Epithelial cell of esophagus (primary cell): ENCODE results near the gene SYPL1.

Experiments used
- DNase-seq: peaks from one replicate; pipeline ENCODE4 v3.0.0; 2010; ENCODE audit warnings: low read depth
- H3K4me3 ChIP-seq: 2 replicates; pipeline ENCODE4 v1.5.1; 2011; ENCODE audit warnings: mild to moderate bottlenecking, low read length, control low read depth
- CTCF ChIP-seq: IDR thresholded peaks from 2 replicates; pipeline ENCODE4 v1.5.1; 2011; ENCODE audit warnings: low read depth, mild to moderate bottlenecking, low read length, control low read depth, inconsistent platforms; ENCODE audit not compliant: insufficient read depth; ENCODE audit errors: missing control alignments

The SYPL1 gene

DNA sequence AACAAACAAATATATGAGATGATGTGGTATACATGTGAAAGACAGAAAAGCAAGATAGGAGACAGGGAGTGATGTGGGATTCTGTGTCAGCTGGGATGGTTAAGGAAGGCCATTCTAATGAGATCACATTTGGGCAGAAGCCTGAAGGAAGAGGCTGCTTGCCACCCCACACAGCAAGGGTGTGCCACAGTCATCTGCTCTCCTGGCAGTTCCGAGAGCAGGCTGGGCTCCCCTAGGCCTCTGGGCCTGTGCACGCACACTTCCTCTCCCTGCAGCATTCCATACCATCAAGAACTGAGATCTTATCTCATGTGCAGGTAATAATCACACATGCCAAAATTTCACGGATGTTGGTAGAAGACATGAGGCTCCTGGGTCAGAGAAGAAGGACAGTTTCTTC is 43.1 kb downstream of the SYPL1 start:
- no peak for TF ChIP-seq CTCF
- DNase-seq: peak; percentile 79
- H3K4me3 ChIP-seq: no peak overlapping the region

DNA sequence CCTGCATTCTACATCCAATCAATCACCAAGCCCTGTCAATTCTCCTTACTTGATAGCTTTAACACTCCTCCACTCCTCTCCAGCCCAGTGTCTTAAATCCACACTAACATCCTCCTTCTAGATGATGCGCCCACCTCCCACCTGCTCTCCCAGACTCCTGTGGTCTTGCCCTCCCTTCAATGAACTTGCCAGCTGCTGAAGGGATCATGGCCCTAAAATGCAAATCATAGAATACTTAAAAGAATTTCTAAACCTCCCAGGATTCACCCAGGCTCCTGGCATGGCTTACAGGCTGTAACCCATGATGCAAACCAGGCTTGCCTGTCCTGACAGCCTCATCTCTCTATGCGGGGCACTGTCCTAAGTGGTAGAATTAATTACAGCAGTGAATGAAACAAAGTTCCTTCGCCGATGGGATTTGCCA is 43.6 kb downstream of the SYPL1 start:
- TF ChIP-seq CTCF: no peak
- DNase-seq: no peak
- H3K4me3 ChIP-seq: no peak overlapping the region

GRCh38 chr7:106067678-106068077 is 44.4 kb downstream of the SYPL1 start:
- TF ChIP-seq CTCF: no peak
- no peak for DNase-seq
- H3K4me3 ChIP-seq: no peak overlapping the region

- peak; percentile 58 for DNase-seq
- TF ChIP-seq CTCF: no peak
- H3K4me3 ChIP-seq: no peak overlapping the region
Measured at GRCh38 chr7:106065575-106066500, 46.3 kb downstream of the SYPL1 start.

DNA sequence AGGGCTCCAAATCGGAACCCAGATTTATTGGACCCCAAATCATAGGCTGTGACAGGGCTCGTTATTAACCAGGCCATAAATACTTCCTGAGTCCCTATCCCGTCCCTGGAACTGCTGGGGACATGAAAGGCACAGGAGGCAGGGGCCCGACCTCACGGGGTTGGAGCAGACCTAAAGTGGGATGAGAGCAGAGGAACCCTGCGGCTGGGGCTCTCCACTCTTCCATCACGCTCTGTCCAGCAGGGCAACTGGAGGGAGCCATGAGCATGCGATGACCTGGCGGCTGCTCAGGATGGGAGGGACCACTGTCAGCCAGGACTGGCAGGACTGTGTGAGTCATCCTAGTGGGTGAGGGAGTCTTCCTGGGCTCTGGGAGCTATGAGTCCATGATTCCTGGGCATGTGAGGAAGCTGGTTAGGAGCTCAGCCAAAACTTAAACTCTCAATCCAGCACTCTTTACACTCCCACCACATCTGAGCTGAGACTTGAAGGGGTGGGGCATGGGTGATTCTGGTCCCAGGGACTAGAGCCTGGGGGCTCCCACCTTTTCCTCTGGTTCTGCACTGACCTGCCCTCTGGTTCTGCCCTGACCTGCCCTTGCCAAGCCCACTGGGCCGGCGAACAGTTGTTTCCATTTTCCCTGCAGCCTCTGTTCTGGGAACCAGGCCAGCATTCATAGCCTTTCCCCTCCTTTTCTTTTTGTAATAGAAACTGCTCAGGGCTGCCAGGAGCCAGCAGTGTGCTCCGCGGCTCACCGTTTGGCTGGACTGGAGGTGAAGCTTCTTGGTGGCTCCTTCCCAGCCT is 47.1 kb downstream of the SYPL1 start:
- no peak for TF ChIP-seq CTCF
- DNase-seq: peak; percentile 99
- H3K4me3 ChIP-seq: no peak overlapping the region

GRCh38 chr7:106064316-106064715 is 47.8 kb downstream of the SYPL1 start:
- no peak for TF ChIP-seq CTCF
- H3K4me3 ChIP-seq: no peak overlapping the region
- no peak for DNase-seq

DNA sequence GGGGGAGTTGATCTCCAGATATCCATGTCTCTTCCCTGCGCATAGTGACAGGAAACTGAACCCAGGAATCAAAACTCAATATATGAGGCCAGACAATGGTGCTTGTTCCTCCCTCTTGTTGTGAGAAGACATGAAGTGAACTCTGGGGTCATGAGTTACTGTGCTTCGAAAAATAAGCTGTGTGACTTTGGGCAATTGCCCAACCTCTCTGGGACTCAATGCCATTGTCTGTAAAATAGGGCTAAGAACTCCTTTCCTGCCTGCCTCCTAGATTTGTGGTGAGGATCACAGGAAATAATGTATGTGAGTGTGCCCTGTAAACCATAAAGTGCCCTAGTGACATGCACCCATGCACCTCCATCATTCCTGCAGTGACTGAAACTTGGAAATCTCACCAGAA is 48.4 kb downstream of the SYPL1 start:
- no peak overlapping the region for H3K4me3 ChIP-seq
- DNase-seq: no peak
- no peak for TF ChIP-seq CTCF
